NCI-H526 (cell line): Measurements from ENCODE around the gene FGF7.
"Not testable (repeated sequence)": the region's sequence is repeated elsewhere in the genome, so short reads cannot be mapped to it uniquely, and the experiment has no call there.

Source experiments
- DNase-seq, 2 experiments: peaks; one replicate each; lab custom pipeline; 2025; lab: John Stamatoyannopoulos, UW

FGF7 gene

GRCh38 chr15:49494842-49495241, 71.8 kb downstream of the FGF7 start:
- no peak for DNase-seq

GRCh38 chr15:49495993-49496753, 73.1 kb downstream of the FGF7 start:
- no peak for DNase-seq

GRCh38 chr15:49501586-49501985, 78.5 kb downstream of the FGF7 start:
- no peak for DNase-seq

GRCh38 chr15:49506341-49506740, 83.3 kb downstream of the FGF7 start:
- peak; percentile 13 to 26 for DNase-seq

- DNase-seq = no peak
Measured at GRCh38 chr15:49507261-49507660, 84.2 kb downstream of the FGF7 start.

GRCh38 chr15:49512739-49513138, 89.7 kb downstream of the FGF7 start:
- DNase-seq = not testable (repeated sequence)

GRCh38 chr15:49521802-49522201, 98.8 kb downstream of the FGF7 start:
- peak in 1 of 2 experiments; percentile 5 for DNase-seq

GRCh38 chr15:49528289-49528688, 105.2 kb downstream of the FGF7 start:
- DNase-seq = no peak

- no peak for DNase-seq
Measured at GRCh38 chr15:49530092-49530491, 107.0 kb downstream of the FGF7 start.
